Inflammatory macrophage treated with lipopolysaccharide for 4 hours (primary cell): Measurements from ENCODE around the gene IGFBP5.

ENCODE experiments used
- DNase-seq: peaks from one replicate; pipeline ENCODE4 v3.0.0-alpha.2; 2020

Gene IGFBP5

DNA sequence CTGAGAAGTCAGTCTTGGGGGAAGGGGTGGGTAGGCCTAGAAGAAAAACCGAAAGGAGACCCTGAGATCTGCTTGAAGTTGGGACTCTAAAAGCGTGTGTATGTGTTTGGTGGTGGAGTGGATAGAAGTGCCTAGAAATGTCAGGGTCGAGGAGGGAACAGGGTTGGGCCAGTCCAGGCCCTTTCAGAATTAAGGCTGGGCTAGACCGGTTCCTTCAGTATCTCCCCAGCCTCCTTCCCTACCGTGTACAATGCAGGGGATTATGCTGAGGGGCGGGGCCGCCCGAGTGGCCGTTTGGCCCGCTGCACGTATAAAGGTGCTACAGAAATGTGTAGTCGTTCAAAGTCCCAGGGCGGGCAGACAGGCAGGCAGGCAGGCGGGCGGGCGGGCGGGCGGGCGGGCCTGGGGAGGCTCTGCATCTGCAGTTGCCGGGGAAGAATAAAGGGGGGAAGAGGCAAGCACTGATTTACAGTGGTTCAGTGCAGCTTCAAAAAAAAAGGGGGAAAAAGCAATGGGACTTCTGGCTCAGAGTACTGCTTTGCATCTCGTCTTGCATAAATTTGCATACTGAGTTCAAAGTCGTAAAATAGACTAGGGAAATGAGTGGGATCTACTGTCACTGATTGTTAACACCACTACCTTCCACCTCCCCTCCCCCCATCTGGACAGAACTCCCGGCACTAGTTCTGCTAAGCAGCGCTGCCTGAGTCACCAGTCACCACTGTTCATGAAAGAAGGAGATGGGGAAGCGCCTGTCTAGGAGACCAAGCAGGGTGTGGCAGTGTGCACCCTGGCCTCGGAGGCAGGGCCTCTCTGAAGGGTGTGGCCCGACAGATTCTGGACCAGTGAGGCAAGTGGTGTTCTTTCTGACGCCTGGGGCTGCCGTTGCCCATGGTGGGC, 58.5 kb downstream of the IGFBP5 start:
- DNase-seq = peak; percentile 84

DNA sequence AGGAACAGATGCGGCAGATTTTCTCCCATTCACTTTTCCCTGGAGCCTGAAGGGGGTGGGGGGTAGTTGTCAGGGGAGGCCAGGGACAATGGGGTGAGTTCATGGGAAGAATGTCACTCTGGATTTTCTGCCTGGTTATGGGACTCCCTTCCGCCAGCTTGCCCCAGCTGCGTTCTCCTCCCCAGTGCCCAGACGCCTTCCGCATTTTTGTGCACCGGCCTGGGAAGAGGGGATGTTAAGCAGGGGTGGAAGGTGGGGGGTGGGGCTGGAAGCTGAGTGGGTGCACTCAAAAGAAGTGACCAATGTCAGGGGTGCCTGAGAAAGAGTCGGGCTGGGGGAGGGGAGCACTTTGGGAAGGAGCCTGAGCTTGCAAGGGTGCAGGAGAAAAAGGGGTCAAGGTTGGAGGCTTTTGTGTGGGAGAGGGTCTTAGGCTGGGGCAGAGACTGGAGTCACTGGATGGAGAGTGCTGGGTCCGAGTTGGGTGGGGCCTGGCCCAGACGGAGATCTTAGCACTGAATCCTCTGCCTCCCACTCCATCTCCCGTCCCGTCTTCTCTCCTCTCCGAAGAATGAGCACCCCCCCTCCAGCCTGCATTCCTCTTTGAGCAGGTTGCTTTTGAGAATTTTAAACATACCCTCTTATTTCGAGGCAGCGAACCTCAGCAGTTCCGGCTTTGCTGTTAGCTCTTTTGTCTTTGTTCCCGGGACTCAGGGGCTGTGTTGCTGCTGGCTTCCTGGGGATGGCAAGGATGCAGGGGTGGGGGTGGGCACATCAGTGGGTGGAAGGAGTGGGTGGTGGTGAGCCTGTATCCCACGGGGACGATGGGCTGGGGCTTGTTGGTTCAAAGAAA, 59.4 kb downstream of the IGFBP5 start:
- DNase-seq = no peak

DNA sequence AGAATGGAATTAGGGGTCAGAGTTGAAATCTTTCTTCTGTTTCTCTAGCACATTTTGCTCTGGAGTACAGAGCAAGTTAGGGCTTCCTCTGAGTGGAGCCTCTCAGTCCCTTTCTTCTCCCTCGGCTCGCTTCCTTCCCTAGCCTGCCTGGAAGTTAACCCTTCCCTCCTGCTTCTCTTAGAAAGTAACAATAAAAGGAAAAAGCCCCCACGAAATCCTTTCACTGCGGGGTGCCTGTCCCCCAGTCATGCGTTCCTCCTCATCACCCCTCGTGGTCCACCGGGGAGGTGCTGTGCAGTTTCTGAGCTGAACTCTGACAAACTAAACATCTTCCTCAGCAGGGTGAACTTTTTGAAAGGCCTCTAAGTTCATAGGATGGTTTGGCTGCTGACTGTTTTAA, 60.2 kb downstream of the IGFBP5 start:
- DNase-seq = no peak

DNA sequence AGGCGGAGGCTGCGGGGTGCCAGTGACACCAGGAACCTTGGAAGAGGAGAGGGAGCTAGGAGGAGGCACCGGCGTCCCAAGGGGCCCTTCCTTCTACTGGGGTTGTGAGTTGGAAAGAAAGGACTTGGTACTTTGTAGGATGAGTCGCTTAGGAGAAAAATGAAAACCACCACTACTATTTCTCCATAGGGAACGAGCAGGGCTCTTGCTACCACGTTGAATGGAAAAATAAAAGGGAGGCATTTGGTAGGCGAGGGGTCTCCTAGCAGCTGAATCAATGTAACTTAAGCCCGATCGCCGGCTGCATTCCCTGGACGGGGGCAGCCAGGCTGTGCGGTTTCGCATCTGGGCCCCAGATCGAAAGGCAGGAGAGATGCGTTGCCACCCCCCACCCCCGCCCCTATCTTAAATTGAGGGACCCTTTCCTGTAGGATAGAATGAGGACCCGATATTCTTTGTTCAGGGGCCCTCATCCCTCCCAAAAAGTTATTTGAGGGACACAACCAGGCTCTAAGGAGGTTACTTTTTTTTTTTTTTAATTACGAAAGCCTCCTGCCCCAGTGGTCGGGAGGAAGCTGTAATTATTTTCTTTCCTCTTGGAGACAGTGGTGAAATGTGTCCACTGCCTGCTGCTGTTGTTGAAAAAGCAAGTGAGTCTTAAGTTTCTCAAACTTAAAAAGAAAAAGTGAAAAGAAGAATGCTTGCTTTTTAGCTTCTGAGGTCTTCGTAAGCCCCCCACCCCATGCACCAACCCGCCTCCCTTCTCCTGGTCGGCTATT, 60.8 kb downstream of the IGFBP5 start:
- no peak for DNase-seq

DNA sequence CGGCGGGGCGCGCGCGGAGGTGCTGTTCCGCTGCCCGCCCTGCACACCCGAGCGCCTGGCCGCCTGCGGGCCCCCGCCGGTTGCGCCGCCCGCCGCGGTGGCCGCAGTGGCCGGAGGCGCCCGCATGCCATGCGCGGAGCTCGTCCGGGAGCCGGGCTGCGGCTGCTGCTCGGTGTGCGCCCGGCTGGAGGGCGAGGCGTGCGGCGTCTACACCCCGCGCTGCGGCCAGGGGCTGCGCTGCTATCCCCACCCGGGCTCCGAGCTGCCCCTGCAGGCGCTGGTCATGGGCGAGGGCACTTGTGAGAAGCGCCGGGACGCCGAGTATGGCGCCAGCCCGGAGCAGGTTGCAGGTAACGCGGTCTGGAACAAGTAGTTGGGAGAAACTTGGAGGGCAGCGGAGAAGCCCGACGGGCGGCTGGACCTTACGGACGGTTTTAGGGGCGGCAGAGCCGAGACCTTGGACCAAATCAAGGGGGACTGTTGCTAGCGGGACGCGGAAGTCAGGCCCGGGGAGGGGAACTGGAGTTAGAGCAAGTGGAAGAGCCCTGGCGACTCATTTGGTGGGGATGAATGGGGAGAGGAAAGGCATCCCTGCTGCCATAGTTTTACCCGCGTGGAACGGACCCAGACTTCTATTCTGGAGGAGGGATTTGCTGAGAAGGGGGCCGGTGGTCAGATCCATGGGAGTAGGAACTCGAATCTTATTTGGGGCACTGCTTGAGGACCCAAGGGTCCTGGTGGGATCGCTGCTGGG, 61.6 kb downstream of the IGFBP5 start:
- no peak for DNase-seq

DNA sequence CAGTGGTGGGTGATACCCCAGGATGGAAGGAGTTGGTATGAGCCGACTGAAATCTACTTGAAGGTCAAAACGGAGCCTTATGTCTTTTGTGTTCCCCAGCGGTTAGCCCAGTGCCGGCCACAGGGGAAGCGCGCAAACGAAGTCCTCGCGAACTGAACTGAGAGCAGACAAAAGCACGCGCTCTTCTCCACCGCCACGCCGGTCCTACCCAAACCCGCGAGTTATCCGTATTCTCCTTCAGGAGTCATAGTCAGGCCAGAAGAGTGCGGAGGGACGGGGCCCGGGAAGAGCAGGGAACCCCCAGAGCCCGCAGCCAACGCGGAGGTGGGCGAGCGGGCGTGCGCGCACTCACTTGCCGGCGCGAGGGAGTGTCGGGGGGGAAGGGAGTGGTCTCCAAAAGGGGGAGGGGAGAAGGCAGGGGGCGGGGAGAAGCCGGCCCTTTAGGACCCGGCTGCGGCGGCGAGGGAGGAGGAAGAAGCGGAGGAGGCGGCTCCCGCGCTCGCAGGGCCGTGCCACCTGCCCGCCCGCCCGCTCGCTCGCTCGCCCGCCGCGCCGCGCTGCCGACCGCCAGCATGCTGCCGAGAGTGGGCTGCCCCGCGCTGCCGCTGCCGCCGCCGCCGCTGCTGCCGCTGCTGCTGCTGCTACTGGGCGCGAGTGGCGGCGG, 62.3 kb downstream of the IGFBP5 start, which contains the start of gene IGFBP2:
Gene IGFBP2 (plus strand): TSS at position 469 of the 664 bp plus-strand sequence. CDS start 104 bp downstream, at position 573.
- DNase-seq = peak; percentile 4

DNA sequence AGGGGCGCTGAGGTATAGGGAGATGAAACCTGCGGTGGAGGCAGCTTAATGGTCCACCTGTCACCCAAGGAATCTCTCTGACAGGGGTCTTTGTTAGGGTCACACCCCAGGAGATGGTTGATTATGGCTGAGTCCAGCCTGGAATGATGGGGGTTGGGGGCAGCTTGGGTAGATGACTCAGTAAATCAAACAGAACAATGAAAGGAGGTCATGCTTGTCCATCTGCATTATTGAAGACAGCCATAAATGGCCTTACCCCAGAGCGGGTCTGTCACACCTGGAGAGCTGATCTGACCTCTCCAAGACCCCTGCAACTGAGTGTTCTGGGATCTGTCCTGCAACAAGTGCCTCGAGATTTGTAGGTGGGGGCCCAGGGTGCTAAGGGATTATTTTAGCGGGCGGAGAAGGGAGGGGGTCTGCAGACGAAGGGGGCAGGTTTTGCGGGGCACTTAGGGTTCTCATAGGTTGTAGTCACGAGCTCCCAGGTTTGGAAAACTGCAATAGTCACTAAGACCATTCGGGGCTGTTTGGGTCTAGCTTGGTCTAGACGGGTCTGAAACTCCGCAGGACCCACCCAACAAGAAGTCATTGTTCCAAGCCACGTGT, 62.9 kb downstream of the IGFBP5 start:
- DNase-seq = no peak

DNA sequence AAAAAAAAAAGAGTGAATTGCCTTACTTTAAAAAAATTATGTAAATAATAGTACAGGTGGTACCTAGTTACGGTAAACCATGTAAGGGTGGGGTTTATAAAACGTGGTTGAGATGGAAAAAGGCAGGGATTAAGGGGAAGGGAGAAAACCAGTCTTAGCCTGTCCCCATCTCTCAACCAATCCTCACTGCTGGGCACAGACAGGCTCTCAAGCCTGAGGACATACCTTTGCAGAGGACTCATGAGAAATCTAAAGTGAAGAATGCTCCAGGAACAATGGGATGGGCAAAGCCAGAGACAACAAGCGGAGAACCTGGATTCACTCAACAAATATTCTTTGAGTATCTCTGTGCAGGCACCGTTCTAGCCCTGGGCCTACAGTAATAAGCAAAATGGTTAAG, 65.6 kb downstream of the IGFBP5 start:
- DNase-seq = no peak

DNA sequence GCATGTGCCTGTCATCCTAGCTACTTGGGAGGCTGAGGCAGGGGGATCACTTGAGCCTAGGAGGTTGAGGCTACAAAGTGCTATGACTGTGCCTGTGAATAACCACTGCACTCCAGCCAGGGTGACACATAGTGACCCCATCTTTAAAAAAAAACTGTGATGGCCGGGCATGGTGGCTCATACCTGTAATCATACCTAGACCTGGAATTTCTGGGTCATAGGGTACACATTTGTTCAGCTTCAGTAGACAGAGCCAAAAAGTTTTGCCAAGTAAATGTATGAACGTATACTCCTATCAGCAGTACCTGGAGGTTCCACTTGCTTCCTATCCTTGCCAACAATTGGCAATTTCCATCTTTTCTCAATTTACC, 68.5 kb downstream of the IGFBP5 start:
- no peak for DNase-seq

DNA sequence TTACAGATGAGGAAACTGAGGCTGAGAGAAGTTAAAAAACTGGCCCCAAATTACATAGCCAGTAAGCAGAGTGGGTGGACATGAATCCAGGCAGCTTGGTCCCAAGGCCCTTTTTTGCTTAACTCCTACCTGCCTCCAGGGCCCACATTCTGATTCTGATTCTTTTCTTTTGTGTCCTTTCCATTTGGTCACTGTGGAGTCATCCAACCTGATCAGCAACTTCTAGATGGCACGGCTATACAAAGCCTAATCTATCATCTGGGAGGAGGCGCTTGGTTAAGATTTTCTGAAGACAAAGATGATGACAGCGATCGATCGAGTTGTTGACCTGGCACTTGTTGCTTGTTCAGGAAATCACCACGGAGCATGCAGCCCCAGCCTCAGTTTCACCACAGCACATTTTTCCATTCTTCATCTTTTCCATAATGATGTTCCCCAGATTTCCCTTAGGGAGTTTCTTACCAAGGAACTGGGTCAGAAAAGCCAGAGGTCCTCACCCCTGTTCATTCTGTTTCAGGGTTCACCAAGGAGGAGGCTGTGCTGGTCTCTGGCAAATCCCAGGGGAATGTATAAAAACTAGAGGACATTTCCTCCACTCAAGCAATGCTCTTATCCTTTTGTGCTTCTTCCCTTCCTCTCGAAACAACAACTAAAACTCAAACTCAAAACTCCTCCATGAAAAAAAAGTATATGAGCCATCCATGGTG, 69.0 kb downstream of the IGFBP5 start:
- no peak for DNase-seq

DNA sequence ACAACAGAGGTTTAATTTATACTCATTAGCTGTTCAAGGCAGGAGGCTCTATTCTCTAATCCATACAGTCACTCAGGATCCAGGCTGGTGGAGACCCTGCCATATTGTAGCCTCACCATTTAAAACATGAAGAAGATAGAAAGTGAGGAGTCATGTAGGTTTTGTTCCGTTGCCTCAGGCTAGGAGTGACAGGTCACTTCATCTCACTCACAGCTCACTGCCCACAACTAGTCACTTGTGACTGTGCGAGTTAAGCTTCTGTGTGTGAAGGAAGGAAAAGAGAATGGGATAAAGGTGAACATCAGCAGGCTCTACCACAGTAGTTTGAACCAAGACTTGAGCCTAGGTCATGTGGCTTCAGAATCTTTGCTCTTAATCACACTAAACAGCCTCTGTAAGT, 71.1 kb downstream of the IGFBP5 start:
- DNase-seq = no peak

DNA sequence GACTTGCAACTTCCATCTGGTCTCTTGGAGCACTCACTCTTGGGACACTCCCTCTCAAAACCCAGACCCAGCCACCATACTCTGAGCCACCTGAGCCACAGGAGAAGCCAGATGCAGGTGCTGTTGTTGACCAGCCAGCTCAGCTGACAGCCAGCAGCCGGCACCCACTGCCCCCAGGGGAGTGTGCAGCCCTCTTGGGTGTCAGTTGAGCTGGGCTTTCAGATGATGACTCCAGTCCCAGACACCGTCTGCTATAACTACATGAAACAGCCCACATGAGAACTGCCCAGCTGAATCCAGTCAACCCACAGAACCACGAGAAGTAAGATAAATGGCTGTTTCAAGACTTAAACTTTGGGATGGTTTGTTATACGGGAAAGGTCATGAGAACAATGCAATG, 72.8 kb downstream of the IGFBP5 start:
- DNase-seq = no peak
